Neutrophil (primary cell): ENCODE measurements around the gene COL2A1.

ENCODE experiments used
- H3K27ac ChIP-seq: fragments of 200-600 bp; sonication (generic); 2 replicates; pipeline ENCODE4 v1.5.1; 2016; ENCODE audit warnings: mild to moderate bottlenecking, moderate library complexity
- H3K27me3 ChIP-seq: fragments of 200-600 bp; sonication (generic); 2 replicates; pipeline ENCODE4 v1.6.0; 2016; ENCODE audit warnings: mild to moderate bottlenecking
- H3K36me3 ChIP-seq: fragments of 200-600 bp; sonication (generic); 2 replicates; pipeline ENCODE4 v1.5.1; 2017
- H3K4me1 ChIP-seq, 2 experiments: fragments of 200-600 bp in 1 of 2; sonication (generic) in 1 of 2; 1 replicate in 1 of 2; 2 replicates in 1 of 2; pipeline versions ENCODE4 v1.5.1 to v1.6.1; 2013 to 2016; ENCODE audit warnings: low read depth in 1 of 2, low read length in 1 of 2, mild to moderate bottlenecking in 1 of 2, moderate library complexity in 1 of 2; ENCODE audit not compliant: control insufficient read depth in 1 of 2, insufficient read depth in 1 of 2
- H3K4me3 ChIP-seq, 2 experiments: fragments of 200-600 bp in 1 of 2; sonication (generic) in 1 of 2; 1 replicate in 1 of 2; 2 replicates in 1 of 2; pipeline ENCODE4 v1.5.1; 2013 to 2016; ENCODE audit warnings: low read depth in 1 of 2, low read length in 1 of 2, mild to moderate bottlenecking in 1 of 2, moderate library complexity in 1 of 2
- H3K9me3 ChIP-seq: fragments of 200-600 bp; sonication (generic); 2 replicates; pipeline ENCODE4 v1.5.1; 2016
- CTCF ChIP-seq: fragments of 200-600 bp; sonication (generic); IDR thresholded peaks from 2 replicates; pipeline ENCODE4 v1.5.1; 2016; ENCODE audit warnings: antibody characterized with exemption

COL2A1 gene

GRCh38 chr12:48029491-48030172 is 25.4 kb upstream of the COL2A1 start:
- no peaks in the 10 kb centered on the region for H3K27me3 ChIP-seq
- TF ChIP-seq CTCF, result no peak
- H3K4me3 ChIP-seq, result no peak overlapping the region
- H3K27ac ChIP-seq, result no peak overlapping the region
- H3K36me3 ChIP-seq, result no peaks in the 10 kb centered on the region
- H3K9me3 ChIP-seq, result no peaks in the 10 kb centered on the region
- no peaks in the 10 kb centered on the region for H3K4me1 ChIP-seq

GRCh38 chr12:48028541-48029431 is 24.5 kb upstream of the COL2A1 start:
- no peaks in the 10 kb centered on the region for H3K4me1 ChIP-seq
- no peaks in the 10 kb centered on the region for H3K27me3 ChIP-seq
- no peak for TF ChIP-seq CTCF
- no peaks in the 10 kb centered on the region for H3K36me3 ChIP-seq
- H3K9me3 ChIP-seq, result no peaks in the 10 kb centered on the region
- H3K27ac ChIP-seq, result no peak overlapping the region
- no peak overlapping the region for H3K4me3 ChIP-seq

GRCh38 chr12:48027183-48028002 is 23.1 kb upstream of the COL2A1 start:
- no peak overlapping the region for H3K4me3 ChIP-seq
- TF ChIP-seq CTCF, result no peak
- no peaks in the 10 kb centered on the region for H3K36me3 ChIP-seq
- H3K9me3 ChIP-seq, result no peaks in the 10 kb centered on the region
- H3K27ac ChIP-seq, result no peak overlapping the region
- H3K4me1 ChIP-seq, result no peaks in the 10 kb centered on the region
- peaks cover 6% of the 10 kb centered on the region for H3K27me3 ChIP-seq

- TF ChIP-seq CTCF, result no peak
- Histone ChIP-seq H3K4me3 (no peak overlapping the region), H3K27me3 (peaks cover 14% of the 10 kb centered on the region), H3K9me3 (no peaks in the 10 kb centered on the region), H3K4me1 (no peaks in the 10 kb centered on the region), H3K27ac (no peak overlapping the region), H3K36me3 (no peaks in the 10 kb centered on the region)
Observed at GRCh38 chr12:48026060-48026827, 22.0 kb upstream of the COL2A1 start.

GRCh38 chr12:48025281-48025680 is 21.0 kb upstream of the COL2A1 start:
- no peaks in the 10 kb centered on the region for H3K36me3 ChIP-seq
- H3K27ac ChIP-seq, result no peak overlapping the region
- peaks cover 20% of the 10 kb centered on the region for H3K27me3 ChIP-seq
- no peaks in the 10 kb centered on the region for H3K9me3 ChIP-seq
- no peak for TF ChIP-seq CTCF
- H3K4me3 ChIP-seq, result no peak overlapping the region
- no peaks in the 10 kb centered on the region for H3K4me1 ChIP-seq
